HG02610 (cell line): Measurements from ENCODE around the gene FRMD4A.
A peak's percentile ranks its signal among the peaks of the same experiment; 100 is the strongest.

Experiments
- ATAC-seq: cut with Tn5 transposase; IDR thresholded peaks from one replicate; pipeline ENCODE4 v1.9.1; 2021; ENCODE audit warnings: mild to moderate bottlenecking, moderate library complexity; ENCODE audit not compliant: unreplicated experiment

Gene FRMD4A

GRCh38 chr10:13699216-13699615 is 631.5 kb downstream of the FRMD4A start:
- ATAC-seq, result no peak

GRCh38 chr10:13698217-13698616 is 632.5 kb downstream of the FRMD4A start:
- ATAC-seq, result no peak

GRCh38 chr10:13696071-13696470 is 634.7 kb downstream of the FRMD4A start:
- no peak for ATAC-seq

- no peak for ATAC-seq
These were observed 635.1 kb downstream of the FRMD4A start for GRCh38 chr10:13695588-13695987.

- ATAC-seq, result no peak
These were observed 636.7 kb downstream of the FRMD4A start for GRCh38 chr10:13693783-13694700.

- peak; percentile 85 for ATAC-seq
These were observed 640.4 kb downstream of the FRMD4A start for GRCh38 chr10:13690281-13690825.

GRCh38 chr10:13686331-13686752 is 644.4 kb downstream of the FRMD4A start:
- no peak for ATAC-seq

GRCh38 chr10:13685885-13686284 is 644.8 kb downstream of the FRMD4A start:
- no peak for ATAC-seq

GRCh38 chr10:13684806-13685482 is 645.8 kb downstream of the FRMD4A start:
- ATAC-seq, result no peak

GRCh38 chr10:13684252-13684791 is 646.4 kb downstream of the FRMD4A start:
- no peak for ATAC-seq

GRCh38 chr10:13683017-13683416 is 647.7 kb downstream of the FRMD4A start:
- no peak for ATAC-seq

- ATAC-seq, result no peak
These were observed 648.8 kb downstream of the FRMD4A start for GRCh38 chr10:13681960-13682359.

- no peak for ATAC-seq
These were observed 649.2 kb downstream of the FRMD4A start for GRCh38 chr10:13681528-13681927.

GRCh38 chr10:13681095-13681494 is 649.6 kb downstream of the FRMD4A start:
- no peak for ATAC-seq

- ATAC-seq, result no peak
These were observed 652.5 kb downstream of the FRMD4A start for GRCh38 chr10:13678101-13678843.

- ATAC-seq, result no peak
These were observed 655.8 kb downstream of the FRMD4A start for GRCh38 chr10:13674645-13675588.

GRCh38 chr10:13673156-13673555 is 657.6 kb downstream of the FRMD4A start:
- ATAC-seq, result no peak

- no peak for ATAC-seq
These were observed 658.2 kb downstream of the FRMD4A start for GRCh38 chr10:13672548-13672947.

- no peak for ATAC-seq
These were observed 658.8 kb downstream of the FRMD4A start for GRCh38 chr10:13671904-13672303.

- no peak for ATAC-seq
These were observed 660.4 kb downstream of the FRMD4A start for GRCh38 chr10:13670311-13670710.
